CD4-positive, alpha-beta T cell treated with Interleukin-6 at 100 ng/mL for 8 hours (primary cell): ENCODE data around the gene JMJD7.

Experiments
- DNase-seq: peaks from one replicate; pipeline ENCODE4 v3.0.0-alpha.2; 2020; ENCODE audit warnings: mixed read lengths, low spot score

The JMJD7 gene

GRCh38 chr15:41866872-41867579 is 39.1 kb downstream of the JMJD7 start:
- DNase-seq, result no peak

DNA sequence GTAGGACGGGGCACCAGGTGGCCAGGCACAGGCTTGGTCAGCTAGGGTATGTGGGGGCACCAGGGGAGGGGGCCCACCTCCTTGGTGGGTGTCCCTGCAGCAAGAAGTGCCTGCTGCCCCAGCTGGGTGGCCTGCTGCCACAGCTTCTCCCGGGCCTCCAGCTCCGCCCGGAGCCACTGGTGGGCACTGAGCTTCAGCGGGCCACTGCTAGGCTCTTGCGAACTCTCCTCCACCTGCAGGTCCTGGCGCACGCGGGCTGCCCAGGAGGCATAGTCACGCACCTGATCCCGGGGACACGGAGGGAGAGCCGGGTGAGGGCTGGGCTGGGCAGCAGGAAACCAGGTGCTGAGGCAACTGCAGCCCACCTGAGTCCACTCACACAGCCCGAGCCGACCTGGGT is 40.4 kb downstream of the JMJD7 start:
- DNase-seq, result no peak

DNA sequence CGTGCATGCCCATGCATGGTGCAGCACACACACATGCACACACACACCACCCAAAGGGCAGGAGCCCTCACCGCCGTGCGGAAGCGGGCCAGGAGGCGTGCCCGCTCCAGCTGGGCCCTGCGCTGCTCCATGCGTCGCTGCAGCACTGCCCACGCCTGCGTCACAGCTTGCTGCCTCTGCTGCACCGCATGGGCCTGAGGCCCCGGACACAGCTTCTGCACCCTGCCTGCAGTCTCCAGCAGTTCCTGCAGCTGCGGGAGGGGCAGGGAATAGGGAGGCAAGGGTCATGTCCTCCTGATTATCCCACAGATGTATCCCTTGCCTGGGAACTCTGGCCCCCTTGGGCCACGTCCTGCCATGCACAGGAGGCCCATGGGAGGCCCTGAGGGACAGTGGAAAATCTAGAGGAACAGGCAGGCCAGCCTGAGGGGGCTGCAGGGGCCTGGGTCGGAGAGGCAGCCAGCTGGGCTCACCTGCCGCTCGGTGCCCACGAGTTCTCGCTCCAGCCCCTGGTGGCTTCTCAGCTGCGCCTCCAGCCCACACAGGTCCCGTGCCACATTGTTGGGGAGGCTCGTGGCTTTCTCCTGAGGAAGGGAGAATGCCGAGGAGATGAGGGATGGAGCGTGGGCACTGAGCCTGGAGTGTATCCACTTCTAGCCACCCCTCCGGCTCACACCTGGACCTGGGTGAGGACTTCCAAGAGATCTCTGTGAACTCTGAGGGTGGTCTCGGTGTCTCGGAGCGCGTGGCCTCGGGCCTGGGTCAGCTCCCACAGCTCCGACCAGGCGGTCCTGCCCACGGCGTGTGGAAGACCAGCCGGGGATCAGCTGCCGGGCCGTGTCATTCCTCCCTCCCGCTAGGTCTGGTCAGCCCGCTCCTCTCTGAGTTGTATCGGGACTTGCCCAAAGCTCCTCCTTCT is 42.1 kb downstream of the JMJD7 start:
- DNase-seq, result no peak

- peak; percentile 43 for DNase-seq
Observed at GRCh38 chr15:41870689-41871081, 42.8 kb downstream of the JMJD7 start.

DNA sequence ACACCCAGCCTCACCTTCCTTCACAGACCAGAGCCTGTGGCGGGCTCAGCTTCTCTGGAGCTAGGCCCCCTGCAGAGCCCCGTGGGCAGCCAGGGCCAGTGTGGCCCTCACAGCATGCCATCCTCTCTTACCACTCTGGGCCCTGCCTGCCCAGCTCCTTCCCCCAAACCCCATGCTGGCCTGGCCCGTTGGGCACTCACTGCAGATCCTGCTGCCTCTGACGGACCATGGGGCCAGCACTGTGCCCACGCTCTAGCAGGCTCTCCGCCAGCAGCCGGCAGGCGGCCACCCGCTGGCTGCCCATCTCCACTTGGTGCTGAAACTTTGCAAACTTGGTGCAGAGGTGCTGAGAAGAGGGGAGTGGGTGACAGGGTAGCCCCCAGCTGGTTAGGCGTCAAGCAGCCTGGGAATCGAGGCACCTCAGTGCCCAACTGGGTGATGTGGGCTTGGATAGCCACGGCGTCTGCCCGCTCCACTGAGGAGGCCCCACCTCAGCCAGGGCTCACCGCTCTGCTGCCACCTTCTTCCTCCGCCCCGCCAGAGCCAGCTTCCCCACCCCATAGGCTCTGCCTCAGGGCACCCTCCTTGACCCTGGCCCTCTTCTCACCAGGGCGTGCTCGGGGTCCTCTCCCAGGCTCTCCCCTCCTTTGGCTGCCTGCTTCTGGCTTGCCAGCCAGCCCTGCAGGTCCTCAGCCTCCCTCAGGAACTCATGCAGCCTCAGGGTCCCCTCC is 43.4 kb downstream of the JMJD7 start:
- no peak for DNase-seq

DNA sequence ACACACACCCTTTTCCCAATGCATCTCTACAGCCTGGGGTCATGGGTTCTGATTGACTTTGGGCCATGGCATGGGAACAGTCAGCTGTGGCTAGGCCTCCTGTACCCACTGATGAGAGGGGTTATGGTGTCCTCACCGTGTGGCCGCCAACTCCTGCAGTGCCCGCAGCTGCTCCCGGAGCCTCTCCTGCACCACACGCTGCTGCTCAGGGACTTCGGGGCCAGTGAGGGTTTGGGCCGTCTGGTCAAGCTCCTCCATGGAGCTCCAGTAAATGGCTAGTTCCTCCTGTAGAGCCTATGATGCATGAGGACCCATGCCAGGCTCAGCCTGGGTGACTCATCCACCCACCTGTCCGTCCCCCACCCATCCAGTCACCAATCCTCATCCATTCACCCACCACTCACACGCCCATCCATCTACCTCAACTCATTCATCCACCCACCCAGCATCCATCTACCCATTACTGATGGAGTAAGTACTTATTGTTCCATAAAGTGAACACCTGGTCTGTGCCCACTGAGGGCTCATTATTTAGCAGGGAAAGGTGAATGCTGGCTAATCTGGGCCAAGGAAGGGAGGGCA is 44.4 kb downstream of the JMJD7 start:
- DNase-seq, result no peak

GRCh38 chr15:41873711-41874110 is 45.8 kb downstream of the JMJD7 start:
- no peak for DNase-seq

DNA sequence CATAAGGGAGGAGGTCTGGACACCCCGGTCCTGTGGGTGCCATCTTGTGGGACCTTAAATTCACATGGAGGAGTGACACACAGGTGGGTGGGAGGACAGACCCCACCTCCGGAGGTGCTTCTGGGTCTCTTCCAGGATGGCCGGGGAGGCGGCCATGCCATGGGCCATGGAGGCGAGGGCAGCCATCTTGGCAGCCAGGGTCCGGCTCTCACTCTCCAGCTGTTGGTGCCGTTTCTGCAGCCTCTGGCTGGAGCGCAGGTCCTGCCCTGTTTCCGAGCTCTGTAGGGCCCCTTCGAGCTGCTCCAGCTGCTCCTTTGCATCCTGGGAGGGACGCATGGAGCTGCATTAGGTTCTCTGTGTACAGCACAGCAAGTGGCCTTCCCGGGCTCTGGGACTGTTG is 46.8 kb downstream of the JMJD7 start:
- DNase-seq, result no peak

DNA sequence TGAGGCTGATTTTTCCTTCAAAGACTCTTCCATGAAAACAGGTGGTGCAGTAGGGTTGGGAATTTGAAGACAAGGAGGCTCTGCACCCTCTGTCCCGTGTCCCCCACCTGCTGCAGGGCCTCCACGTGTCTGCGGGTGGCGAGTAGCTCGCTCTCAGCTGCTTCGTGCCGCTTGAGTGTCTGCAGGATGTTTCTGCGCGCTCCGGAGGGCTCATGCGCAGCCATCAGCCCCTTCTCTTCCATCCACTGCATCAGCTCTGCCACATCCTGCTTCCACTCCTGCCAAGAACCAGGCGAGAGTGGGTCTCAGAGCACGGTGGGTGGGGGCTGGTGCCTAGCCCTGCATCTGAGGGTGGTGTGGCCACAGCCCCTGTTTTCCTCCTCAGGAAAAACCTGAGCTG is 48.1 kb downstream of the JMJD7 start:
- no peak for DNase-seq

- no peak for DNase-seq
Observed at GRCh38 chr15:41876689-41877088, 48.8 kb downstream of the JMJD7 start.

DNA sequence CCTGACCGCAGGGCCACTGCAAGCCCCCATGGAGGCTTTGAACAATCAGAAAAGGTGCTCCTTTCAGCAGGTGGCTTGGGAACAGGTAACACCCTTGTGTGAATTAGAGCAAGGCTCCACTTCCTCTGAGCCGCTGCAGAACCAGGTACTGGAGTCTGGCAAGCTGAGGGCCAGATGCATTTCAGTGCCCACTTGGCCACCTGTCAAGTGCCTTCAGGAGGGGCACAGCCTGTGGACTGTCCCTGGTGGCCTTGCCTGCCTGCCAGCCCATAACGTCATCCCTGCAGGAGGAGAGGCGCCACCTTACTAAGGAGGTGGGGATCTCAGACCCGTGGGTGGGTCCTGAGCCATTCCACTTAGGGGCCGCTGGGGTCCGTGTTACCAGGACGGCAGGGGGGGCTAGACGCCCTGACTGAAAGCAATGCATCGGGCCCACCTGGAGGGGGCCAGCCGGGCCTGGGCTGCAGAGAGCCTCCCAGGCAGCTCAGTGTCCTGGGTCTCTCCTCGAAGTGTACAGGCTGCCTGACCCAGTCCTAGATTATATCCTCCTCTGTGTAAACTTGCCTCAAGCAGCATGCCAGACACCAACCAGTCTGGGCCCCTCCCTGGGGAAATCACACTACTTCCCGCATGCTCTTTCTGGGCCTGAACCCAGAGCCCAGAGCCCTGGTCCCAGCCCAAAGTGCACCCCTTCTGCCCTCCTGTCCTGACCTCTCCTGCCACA is 49.9 kb downstream of the JMJD7 start:
- DNase-seq, result no peak

- DNase-seq, result no peak
Observed at GRCh38 chr15:41878355-41878699, 50.4 kb downstream of the JMJD7 start.

DNA sequence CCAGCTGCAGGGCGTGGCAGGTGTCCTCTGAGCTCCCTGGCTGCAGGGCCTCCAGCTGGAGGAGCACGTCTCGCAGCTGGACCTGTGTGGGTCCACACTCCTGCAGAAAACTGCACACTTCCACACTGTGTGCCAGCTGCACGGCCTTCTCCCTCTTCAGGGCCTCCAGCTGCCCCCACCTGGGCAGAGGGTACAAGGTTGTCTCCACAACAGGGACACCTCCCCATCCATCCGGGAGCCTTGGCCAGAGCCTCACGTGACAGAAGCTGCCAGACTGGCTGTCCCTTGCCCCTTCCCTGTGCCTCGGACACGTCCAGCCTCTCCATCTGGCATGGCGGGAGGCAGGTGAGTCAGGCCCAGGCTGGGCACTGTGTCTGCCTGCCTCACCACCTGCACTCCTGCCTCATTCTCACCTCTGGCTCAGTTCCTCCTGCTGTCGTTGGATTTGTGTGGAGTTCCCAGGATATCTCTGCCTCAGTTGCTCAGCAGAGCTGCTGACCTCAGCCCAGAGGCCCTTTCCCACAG is 51.5 kb downstream of the JMJD7 start:
- no peak for DNase-seq

DNA sequence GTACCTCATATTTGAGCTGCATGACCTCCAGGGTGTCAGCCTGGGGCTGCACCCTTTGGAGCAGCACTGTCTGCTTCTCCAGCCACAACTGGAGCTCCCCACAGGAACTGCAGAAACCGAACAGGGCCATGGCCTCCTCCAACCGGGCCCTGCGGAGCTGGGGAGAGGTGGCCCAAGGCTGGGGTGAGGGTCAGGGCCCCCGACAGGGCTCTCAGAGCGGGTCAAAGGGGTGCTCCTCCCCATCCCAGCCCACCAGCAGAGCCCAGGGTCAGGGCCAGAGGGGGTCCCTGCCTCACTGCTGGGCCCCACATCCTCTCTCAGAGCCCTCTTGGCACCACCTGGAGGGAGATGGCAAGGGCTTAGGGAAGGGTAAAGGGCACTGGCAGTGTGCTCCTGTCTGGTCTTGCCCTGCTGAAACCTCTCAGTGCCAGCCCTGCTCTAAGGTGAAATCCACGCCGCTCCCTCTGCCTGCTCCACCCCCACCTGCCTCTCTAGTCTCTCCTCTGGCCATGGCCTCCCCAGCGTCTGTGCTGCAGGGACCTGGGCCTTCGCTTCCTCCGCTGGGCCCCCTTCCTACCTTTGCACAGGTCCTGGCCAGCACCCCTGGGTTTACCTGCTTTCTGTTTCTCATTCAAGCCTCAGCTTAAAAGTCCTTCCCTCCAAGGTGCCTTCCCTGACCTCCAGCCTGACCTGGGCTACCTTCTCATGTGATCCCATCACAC is 52.4 kb downstream of the JMJD7 start:
- DNase-seq, result no peak

GRCh38 chr15:41881086-41881485 is 53.2 kb downstream of the JMJD7 start:
- no peak for DNase-seq

DNA sequence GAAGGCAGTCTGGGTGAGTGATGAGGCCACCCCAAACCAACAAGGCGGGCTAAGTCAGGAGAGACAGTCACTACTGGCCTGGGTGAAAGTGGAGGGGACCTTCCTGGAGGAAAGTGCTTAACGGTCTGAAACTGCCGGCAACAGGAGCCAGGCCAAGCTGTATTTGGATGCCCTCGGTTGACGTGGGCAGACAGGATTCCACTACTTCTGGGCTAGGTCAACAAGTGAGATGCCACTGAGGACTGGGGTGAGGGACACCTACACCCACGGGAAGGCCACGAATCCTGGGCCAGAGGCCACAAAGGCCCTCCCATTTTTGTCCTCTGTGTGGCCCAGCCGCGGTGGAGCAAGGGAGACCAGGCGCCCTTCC is 53.6 kb downstream of the JMJD7 start:
- DNase-seq, result no peak

GRCh38 chr15:41881920-41882688 is 54.2 kb downstream of the JMJD7 start:
- DNase-seq, result no peak

- DNase-seq, result no peak
Observed at GRCh38 chr15:41882689-41883483, 55.0 kb downstream of the JMJD7 start.

GRCh38 chr15:41883484-41883825 is 55.6 kb downstream of the JMJD7 start:
- DNase-seq, result no peak
